ENCODE measurements around the gene BTBD16. TPM values are rescaled to one million over a fixed set of nuclear protein-coding genes. Genes with fewer than 3 reads are reported as not detected.

Gene BTBD16
- total RNA-seq, 2 experiments from 2014 or later, result not detected

DNA sequence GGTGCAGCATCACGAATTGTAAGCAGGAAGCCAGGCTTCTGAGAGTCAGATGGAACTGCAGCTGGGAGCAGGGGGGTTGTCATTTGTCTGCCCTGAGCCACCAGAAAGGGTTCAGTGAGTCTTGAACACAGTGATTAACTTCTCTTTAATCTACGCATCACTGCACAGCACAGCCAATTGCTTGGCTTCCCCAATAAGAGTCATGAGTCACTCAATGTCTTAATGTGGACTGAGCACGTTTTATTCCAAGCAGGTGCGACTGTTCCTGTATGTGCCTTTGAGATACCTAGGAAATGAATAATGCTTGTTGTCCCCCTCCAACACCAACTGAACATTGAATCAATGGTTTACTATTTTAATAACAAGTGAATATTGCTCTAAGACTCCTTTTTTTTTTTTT, 77.4 kb downstream of the BTBD16 start:
- Mint-ChIP-seq H3K9me3 (peaks cover 2% of the 10 kb centered on the region), H3K4me3 (no peak overlapping the region), H3K27ac (no peak overlapping the region), H3K4me1 (ENCODE audit: low read depth) (peaks cover 4% of the 10 kb centered on the region), H3K27me3 (ENCODE audit: low read depth) (no peaks in the 10 kb centered on the region), H3K36me3 (ENCODE audit: low read depth) (no peaks in the 10 kb centered on the region)
- CTCF ChIA-PET, result no interaction called here
- intact Hi-C loops (cut with micrococcal nuclease), result no loop called here
- DNase-seq, result no peak

DNA sequence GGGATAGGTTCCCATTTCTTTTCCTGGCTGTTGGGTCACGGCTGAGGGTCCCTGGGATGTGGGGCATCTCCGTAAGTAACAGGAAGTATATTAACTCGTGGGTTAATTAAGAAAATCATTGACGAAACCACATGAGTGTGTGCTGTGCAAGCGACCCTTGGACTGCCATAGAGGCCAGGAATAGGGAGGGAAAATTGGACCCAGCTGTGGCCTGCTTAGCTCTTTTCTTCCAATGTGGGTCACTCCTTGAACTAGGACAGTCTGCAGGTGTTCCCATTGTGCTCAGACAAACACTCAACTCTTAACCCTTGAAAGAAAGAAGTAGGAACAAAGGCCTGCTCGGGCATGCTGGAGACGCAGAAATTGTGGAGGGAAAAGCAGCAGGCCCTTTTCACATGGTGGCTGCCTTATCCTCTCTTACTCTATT, 77.9 kb downstream of the BTBD16 start:
- Mint-ChIP-seq H3K9me3 (peaks cover 2% of the 10 kb centered on the region), H3K36me3 (ENCODE audit: low read depth) (no peaks in the 10 kb centered on the region), H3K4me3 (no peak overlapping the region), H3K27me3 (ENCODE audit: low read depth) (no peaks in the 10 kb centered on the region), H3K4me1 (ENCODE audit: low read depth) (peaks cover 4% of the 10 kb centered on the region), H3K27ac (no peak overlapping the region)
- no peak for DNase-seq
- CTCF ChIA-PET, result no interaction called here
- intact Hi-C loops (cut with micrococcal nuclease), result no loop called here

DNA sequence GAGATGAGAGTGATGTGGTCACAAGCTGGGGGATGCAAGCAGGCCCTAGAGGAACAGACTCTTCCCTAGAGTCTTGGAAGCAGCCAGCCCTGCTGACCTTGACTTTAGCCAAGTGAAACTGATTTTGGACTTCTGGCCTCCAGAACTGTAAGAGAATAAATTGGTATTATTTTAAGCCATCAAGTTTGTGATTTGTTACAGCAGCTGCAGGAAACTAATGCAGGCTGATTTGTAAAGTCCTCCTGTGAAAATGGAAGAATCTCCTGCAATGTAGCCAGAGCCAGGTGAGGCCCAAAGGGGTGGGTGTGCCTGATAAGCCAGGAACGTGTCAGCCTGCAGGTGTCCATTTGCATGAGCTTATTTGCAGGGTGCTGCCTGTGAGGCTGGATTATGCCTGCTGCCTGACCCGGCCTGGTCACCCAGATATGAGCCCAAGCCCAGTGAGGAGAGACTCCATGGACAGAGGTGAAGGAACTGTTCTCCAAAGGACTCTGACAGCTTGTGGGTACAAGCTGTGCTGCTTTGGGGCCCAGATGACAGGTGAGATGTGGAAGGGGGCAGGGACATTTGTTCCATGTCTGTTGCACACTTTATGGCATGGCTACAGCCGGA, 78.8 kb downstream of the BTBD16 start:
- CTCF ChIA-PET, result no interaction called here
- Mint-ChIP-seq H3K36me3 (ENCODE audit: low read depth) (no peaks in the 10 kb centered on the region), H3K4me1 (ENCODE audit: low read depth) (peaks cover under 1% of the 10 kb centered on the region), H3K4me3 (no peak overlapping the region), H3K9me3 (peaks cover 2% of the 10 kb centered on the region), H3K27me3 (ENCODE audit: low read depth) (no peaks in the 10 kb centered on the region), H3K27ac (no peak overlapping the region)
- intact Hi-C loops (cut with micrococcal nuclease), result no loop called here
- no peak for DNase-seq

DNA sequence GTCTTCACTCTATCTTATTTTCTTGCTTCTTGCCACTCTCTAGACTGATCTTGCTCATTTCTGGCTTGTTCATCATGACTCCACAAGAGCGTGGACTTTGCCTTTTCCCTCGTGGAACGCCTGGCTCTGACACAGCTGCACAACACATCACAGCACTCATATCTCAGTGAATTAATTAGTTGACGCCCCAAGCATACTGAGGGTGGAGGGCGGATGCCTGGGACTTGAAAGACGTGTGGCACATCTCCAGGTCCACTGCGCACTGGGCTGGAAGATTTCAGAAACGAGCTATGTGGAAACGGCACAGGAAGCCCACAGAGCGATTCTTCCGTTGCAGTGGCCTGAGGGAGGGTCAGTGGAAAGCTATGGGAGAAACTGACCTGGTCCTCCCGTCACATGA, 79.8 kb downstream of the BTBD16 start:
- CTCF ChIA-PET, result no interaction called here
- Mint-ChIP-seq H3K27me3 (ENCODE audit: low read depth) (no peaks in the 10 kb centered on the region), H3K36me3 (ENCODE audit: low read depth) (no peaks in the 10 kb centered on the region), H3K9me3 (peaks cover 2% of the 10 kb centered on the region), H3K27ac (no peak overlapping the region), H3K4me3 (no peak overlapping the region), H3K4me1 (ENCODE audit: low read depth) (no peaks in the 10 kb centered on the region)
- no peak for DNase-seq
- intact Hi-C loops (cut with micrococcal nuclease), result no loop called here

DNA sequence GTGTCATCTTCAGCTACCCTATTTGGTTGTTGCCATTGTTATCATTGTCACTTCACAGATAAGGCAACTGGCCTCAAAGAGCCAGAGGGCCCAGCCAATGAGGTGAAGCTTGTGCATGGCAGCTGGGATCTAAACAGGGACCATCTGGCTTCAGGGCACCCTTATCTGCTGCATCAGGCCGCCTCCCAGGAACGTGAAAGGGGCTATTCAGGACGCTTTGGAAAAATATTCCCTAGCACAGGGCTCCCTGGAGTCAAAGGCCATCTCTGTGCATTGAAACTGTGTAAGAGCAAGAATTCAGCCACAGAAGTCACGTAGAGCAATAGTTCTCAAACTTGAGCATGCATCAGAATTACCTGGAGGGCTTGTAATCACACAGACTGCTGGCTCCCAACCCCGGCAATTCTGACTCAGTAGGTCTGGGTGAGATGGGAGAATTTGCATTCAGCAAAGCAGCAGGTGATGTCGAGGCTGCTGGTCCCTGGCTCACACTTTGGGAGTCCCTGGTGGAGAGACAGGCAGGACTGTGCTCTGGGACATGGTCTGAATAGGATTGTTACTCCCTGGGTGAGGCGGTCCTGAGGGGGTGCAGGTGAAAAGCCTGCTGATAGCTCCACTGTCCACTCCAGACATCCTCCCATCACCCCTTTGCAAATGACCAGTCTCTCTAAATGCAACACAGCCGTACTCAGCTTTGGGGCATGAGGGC, 81.9 kb downstream of the BTBD16 start:
- Mint-ChIP-seq H3K36me3 (ENCODE audit: low read depth) (no peaks in the 10 kb centered on the region), H3K4me1 (ENCODE audit: low read depth) (no peaks in the 10 kb centered on the region), H3K27me3 (ENCODE audit: low read depth) (no peaks in the 10 kb centered on the region), H3K9me3 (no peaks in the 10 kb centered on the region), H3K27ac (no peak overlapping the region), H3K4me3 (no peak overlapping the region)
- intact Hi-C loops (cut with micrococcal nuclease), result no loop called here
- no peak for DNase-seq
- CTCF ChIA-PET, result interaction anchor here (0.6 to 1.3 kb wide), 3 partner anchors 10 to 383 kb away, joined by 3 to 5 read pairs (median 3); no protein-coding TSS in a partner anchor

DNA sequence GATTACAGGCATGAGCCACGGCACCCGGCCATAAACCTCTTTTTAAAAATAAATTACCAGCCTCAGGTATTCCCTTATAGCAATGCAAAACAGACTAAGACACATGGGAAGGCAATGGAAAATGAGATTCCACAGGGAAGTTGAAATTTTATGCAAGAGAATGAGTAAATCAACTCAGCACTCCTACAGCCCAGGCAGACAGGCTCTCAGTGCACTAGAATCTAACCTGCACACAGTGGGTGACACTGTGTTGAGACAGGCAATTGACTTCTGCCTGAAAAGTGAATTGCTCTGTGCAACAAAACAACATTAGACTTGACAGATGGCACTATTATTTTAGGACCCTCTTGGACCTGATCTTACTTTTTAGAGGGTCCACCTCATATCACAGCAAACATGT, 83.3 kb downstream of the BTBD16 start:
- Mint-ChIP-seq H3K4me1 (ENCODE audit: low read depth) (no peaks in the 10 kb centered on the region), H3K27ac (no peak overlapping the region), H3K36me3 (ENCODE audit: low read depth) (no peaks in the 10 kb centered on the region), H3K4me3 (no peak overlapping the region), H3K9me3 (peaks cover 12% of the 10 kb centered on the region), H3K27me3 (ENCODE audit: low read depth) (no peaks in the 10 kb centered on the region)
- DNase-seq, result no peak
- intact Hi-C loops (cut with micrococcal nuclease), result no loop called here
- CTCF ChIA-PET, result interaction anchor here (0.9 to 1.3 kb wide), 2 partner anchors 12 to 55 kb away, joined by 3 read pairs; no protein-coding TSS in a partner anchor

DNA sequence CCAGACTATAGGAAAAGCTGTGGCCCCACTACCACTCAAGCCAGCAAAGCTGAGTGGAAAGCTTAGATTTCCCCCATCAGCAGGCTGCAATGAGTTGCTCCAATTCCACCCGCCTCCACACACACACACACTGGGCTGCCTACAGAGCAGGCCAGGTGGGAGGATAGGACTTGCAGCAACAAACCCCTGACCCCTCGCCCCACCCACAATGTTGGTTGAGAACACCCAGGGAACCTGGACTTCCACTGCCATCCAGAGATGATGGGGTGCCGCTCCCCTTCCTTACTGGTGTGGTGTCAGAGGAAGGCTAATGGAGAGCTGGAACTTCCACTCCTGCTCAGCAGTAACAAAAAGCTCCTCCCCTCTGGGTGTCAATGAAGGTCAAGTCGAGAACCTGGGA, 86.6 kb downstream of the BTBD16 start:
- Mint-ChIP-seq H3K27ac (no peak overlapping the region), H3K27me3 (ENCODE audit: low read depth) (no peaks in the 10 kb centered on the region), H3K36me3 (ENCODE audit: low read depth) (no peaks in the 10 kb centered on the region), H3K9me3 (peaks cover 12% of the 10 kb centered on the region), H3K4me3 (no peak overlapping the region), H3K4me1 (ENCODE audit: low read depth) (no peaks in the 10 kb centered on the region)
- CTCF ChIA-PET, result interaction anchor here (2.1 to 2.4 kb wide), 2 partner anchors 10 to 208 kb away, joined by 5 to 6 read pairs; no protein-coding TSS in a partner anchor
- intact Hi-C loops (cut with micrococcal nuclease), result no loop called here
- no peak for DNase-seq

DNA sequence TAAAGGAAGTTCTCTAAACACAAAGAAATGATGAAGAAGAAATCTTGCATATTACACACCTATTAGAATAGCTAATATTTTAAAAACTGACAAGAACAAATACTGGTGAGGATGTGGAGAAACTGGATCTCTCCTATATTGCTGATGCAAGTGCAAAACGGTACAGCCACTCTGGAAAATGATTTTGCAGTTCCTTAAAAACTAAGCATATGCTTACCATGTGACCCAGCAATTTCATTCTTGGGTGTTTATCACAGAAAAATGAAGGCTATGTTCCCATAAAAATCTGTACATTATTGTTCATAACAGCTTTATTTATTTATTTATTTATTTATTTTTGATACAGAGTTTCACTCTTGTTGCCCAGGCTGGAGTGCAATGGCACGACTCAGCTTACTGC, 88.5 kb downstream of the BTBD16 start:
- no peaks in the 10 kb centered on the region for H3K27me3 Mint-ChIP-seq (ENCODE audit: low read depth)
- CTCF ChIA-PET, result interaction anchor here (0.7 to 1.2 kb wide), 3 partner anchors 16 to 105 kb away, joined by 3 to 4 read pairs (median 3); no protein-coding TSS in a partner anchor
- H3K9me3 Mint-ChIP-seq, result peaks cover 12% of the 10 kb centered on the region
- no peak for DNase-seq
- peaks cover 3% of the 10 kb centered on the region for H3K4me1 Mint-ChIP-seq (ENCODE audit: low read depth)
- no peak overlapping the region for H3K27ac Mint-ChIP-seq
- no peaks in the 10 kb centered on the region for H3K36me3 Mint-ChIP-seq (ENCODE audit: low read depth)
- intact Hi-C loops (cut with micrococcal nuclease), result no loop called here
- H3K4me3 Mint-ChIP-seq, result no peak overlapping the region

DNA sequence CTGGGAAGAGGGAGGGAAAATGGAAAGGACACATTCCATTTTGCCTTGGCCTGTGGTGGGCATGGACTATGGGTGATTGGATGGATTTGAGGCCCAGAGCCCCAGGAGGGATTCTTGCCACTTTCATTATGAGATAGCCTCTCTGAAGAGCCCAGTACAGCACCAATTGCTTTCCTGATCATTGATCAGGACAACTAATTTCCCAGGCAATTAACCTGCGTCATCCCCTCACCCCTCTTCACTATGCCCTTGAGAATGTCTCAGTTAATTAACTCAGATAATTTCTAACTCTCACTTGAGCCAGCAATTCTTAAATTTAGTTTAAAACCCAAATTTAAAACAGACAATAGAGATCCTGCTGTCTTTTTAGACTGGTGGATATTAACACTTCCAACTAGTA, 90.0 kb downstream of the BTBD16 start:
- CTCF ChIA-PET, result interaction anchor here (0.6 kb wide), 1 partner anchor 208 kb away, joined by 3 read pairs; no protein-coding TSS in a partner anchor
- no peak overlapping the region for H3K27ac Mint-ChIP-seq

DNA sequence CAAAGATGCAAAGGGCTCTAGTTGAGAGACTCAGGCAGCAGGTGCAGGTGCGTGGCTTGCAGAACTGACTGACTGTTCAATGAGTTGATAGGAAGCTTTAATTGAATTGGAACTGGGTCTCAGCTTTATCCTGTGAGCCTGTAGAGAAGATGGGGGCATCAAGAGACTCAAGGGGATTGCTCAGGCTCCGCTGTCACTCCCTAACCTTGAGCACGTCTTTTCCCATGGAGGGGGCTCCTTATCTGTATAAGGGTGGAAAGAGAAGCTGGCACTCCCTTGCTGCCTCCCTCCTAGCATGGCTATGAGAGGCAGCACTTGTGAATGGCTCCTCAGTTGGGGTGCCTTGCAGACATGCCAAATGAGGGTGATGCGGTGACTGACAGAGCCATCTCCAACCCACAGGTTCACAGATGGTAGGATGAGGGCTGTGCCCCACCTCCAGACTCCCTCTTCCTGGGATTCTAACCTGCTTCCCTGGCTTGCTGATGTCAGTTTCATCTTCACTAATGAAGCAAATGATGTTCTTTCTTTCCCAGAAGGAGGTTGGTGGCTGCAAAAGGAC, 91.0 kb downstream of the BTBD16 start:
- H3K27ac Mint-ChIP-seq, result no peak overlapping the region
- no peak overlapping the region for H3K4me3 Mint-ChIP-seq
- intact Hi-C loops (cut with micrococcal nuclease), result no loop called here
- peaks cover 12% of the 10 kb centered on the region for H3K9me3 Mint-ChIP-seq
- no peaks in the 10 kb centered on the region for H3K36me3 Mint-ChIP-seq (ENCODE audit: low read depth)
- CTCF ChIA-PET, result no interaction called here
- H3K27me3 Mint-ChIP-seq (ENCODE audit: low read depth), result no peaks in the 10 kb centered on the region
- H3K4me1 Mint-ChIP-seq (ENCODE audit: low read depth), result peaks cover 3% of the 10 kb centered on the region
- DNase-seq, result no peak

More for the DNA sequence above, 90.0 kb downstream of the BTBD16 start:
- Mint-ChIP-seq H3K27me3 (ENCODE audit: low read depth) (no peaks in the 10 kb centered on the region), H3K4me1 (ENCODE audit: low read depth) (peaks cover 3% of the 10 kb centered on the region), H3K4me3 (no peak overlapping the region), H3K9me3 (peaks cover 12% of the 10 kb centered on the region), H3K36me3 (ENCODE audit: low read depth) (no peaks in the 10 kb centered on the region)
- DNase-seq, result no peak
- intact Hi-C loops (cut with micrococcal nuclease), result no loop called here

DNA sequence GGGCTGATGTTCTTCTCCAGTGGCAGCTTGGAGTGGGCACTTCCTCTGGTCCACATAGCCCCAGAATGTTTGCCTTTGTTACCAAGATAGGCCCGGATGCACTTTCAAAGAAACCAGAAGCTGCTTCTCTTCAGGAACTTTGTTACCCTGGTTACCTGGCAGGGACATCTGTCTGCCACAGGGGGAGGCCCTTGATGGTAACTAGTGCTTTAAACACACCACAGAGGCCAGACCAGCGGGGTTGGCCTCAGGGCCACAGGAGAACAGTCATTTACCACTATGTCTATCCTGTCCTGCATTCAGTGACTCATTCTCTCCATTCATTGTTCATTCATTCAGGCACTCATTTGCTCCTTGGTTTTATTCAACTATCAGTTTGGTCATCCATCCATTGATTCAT, 91.5 kb downstream of the BTBD16 start:
- Mint-ChIP-seq H3K4me3 (no peak overlapping the region), H3K9me3 (peaks cover 12% of the 10 kb centered on the region), H3K27ac (no peak overlapping the region), H3K36me3 (ENCODE audit: low read depth) (no peaks in the 10 kb centered on the region), H3K4me1 (ENCODE audit: low read depth) (peaks cover 3% of the 10 kb centered on the region), H3K27me3 (ENCODE audit: low read depth) (no peaks in the 10 kb centered on the region)
- DNase-seq, result no peak
- CTCF ChIA-PET, result no interaction called here
- intact Hi-C loops (cut with micrococcal nuclease), result no loop called here

DNA sequence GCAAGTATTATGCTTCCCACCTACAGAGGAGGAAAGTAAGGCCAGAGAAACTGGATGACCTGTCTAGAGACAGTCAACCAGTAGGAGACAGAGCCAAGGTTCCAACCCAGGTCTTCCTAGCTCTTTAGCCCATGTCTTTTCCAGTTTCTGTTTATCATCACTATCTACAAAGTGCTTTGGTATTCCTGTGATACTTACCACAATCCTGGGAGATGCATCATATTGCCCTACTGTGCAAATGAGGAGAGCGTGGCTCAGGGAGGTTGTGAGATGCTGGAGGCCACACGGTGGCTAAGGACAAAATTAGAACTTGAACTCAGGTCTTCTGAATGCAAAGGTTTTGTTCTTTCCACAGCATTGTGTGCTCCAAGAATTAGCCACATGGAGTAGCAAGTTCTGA, 92.2 kb downstream of the BTBD16 start:
- no peak overlapping the region for H3K4me3 Mint-ChIP-seq
- intact Hi-C loops (cut with micrococcal nuclease), result no loop called here
- H3K9me3 Mint-ChIP-seq, result peaks cover 8% of the 10 kb centered on the region
- CTCF ChIA-PET, result no interaction called here
- H3K36me3 Mint-ChIP-seq (ENCODE audit: low read depth), result no peaks in the 10 kb centered on the region
- H3K4me1 Mint-ChIP-seq (ENCODE audit: low read depth), result peaks cover 3% of the 10 kb centered on the region
- H3K27ac Mint-ChIP-seq, result no peak overlapping the region
- no peaks in the 10 kb centered on the region for H3K27me3 Mint-ChIP-seq (ENCODE audit: low read depth)
- no peak for DNase-seq

Measured in activated naive CD4-positive, alpha-beta T cell treated with anti-CD3 and anti-CD28 coated beads for 36 hours (primary cell).